Vagina (tissue), 2 donors: ENCODE results near the gene AKR1C2.

Source experiments
- POLR2A ChIP-seq, 2 donors: fragments of 450-650 bp; IDR thresholded peaks; one replicate each; pipeline ENCODE4 v1.6.1; 2017; ENCODE audit warnings: antibody characterized with exemption in 2 of 2, mild to moderate bottlenecking in 2 of 2, moderate library complexity in 2 of 2
- POLR2AphosphoS5 ChIP-seq, 2 donors: sonication (generic); formaldehyde crosslinking; IDR thresholded peaks; one replicate each; pipeline ENCODE4 v1.9.0; 2017; ENCODE audit warnings: antibody characterized with exemption in 2 of 2, mild to moderate bottlenecking in 2 of 2, low read depth in 1 of 2; ENCODE audit not compliant: insufficient read depth in 1 of 2
- TF ChIP-seq, protein P1 (sequence below), 3 experiments: fragments of 450-650 bp in 2 of 3; fragments of 200-600 bp in 1 of 3; sonication (generic) in 1 of 3; IDR thresholded peaks; one replicate each; pipeline ENCODE4 v1.5.1; 2017 to 2019; ENCODE audit warnings: antibody characterized with exemption in 3 of 3, mild to moderate bottlenecking in 2 of 3, moderate library complexity in 2 of 3

- TF ChIP-seq POLR2A (IDR thresholded peaks at IDR 0.05): no peak
- TF ChIP-seq, protein P1, sequence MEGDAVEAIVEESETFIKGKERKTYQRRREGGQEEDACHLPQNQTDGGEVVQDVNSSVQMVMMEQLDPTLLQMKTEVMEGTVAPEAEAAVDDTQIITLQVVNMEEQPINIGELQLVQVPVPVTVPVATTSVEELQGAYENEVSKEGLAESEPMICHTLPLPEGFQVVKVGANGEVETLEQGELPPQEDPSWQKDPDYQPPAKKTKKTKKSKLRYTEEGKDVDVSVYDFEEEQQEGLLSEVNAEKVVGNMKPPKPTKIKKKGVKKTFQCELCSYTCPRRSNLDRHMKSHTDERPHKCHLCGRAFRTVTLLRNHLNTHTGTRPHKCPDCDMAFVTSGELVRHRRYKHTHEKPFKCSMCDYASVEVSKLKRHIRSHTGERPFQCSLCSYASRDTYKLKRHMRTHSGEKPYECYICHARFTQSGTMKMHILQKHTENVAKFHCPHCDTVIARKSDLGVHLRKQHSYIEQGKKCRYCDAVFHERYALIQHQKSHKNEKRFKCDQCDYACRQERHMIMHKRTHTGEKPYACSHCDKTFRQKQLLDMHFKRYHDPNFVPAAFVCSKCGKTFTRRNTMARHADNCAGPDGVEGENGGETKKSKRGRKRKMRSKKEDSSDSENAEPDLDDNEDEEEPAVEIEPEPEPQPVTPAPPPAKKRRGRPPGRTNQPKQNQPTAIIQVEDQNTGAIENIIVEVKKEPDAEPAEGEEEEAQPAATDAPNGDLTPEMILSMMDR (IDR thresholded peaks at IDR 0.05): no peak
- no peak for TF ChIP-seq POLR2AphosphoS5 (IDR thresholded peaks at IDR 0.05; ENCODE audit: insufficient read depth in 1 of 2, low read depth in 1 of 2)
Measured at GRCh38 chr10:5036511-5036910, 32.9 kb upstream of the AKR1C2 start.
